Activated CD4-positive, alpha-beta T cell treated with anti-CD3 and anti-CD28 coated beads, Interleukin-2, amount 50 U/mL, for 16 hours (primary cell): Measurements from ENCODE around the gene PGAP6.
"Not testable (repeated sequence)": the region's sequence is repeated elsewhere in the genome, so short reads cannot be mapped to it uniquely, and the experiment has no call there.

Experiments used
- DNase-seq: peaks from one replicate; pipeline ENCODE4 v3.0.0-alpha.2; 2020

PGAP6 gene

DNA sequence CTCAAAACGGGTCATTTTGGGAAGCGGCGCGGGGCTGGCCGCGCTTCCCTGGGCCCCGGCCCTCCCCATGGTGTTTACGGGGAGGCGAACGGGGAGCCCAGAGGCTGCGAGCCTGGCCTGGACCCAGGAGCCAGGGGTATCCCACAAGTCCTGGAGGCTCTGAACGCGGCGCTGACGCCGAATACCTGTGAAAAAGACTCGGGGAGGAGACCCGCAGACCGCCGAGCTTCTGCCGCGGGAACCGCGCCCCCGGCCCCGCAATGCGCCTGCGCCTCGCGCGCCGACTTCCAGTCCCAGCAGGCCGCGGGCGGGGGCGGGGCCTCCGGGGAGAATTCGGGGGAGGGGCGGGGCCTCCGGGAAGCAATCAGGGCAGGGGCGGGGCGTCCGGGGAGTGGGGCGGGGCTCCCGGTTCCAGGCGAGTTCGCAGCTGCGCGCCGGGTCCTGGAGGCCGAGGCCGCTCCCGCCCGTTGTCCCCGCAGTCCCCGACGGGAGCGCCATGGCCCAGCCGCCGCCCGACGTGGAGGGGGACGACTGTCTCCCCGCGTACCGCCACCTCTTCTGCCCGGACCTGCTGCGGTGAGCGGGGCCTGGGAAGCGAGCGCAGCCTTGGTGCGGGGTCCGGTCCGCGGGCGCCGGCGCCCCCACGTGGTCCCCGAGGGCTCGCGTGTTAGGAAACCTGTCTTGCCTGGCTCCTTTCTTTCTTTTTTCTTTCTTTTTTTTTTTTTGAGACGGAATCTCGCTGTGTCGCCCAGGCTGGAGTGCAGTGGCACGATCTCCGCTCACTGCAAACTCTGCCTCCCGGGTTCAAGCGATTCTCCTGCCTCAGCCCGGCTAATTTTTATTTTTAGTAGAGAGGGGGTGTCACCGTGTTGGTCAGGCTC is 19.9 kb upstream of the PGAP6 start, which contains the start of gene DECR2:
DECR2 (plus strand) TSS at position 418 of the 881 bp plus-strand sequence; CDS start at position 497, 79 bp downstream.
- DNase-seq = peak; percentile 96

DNA sequence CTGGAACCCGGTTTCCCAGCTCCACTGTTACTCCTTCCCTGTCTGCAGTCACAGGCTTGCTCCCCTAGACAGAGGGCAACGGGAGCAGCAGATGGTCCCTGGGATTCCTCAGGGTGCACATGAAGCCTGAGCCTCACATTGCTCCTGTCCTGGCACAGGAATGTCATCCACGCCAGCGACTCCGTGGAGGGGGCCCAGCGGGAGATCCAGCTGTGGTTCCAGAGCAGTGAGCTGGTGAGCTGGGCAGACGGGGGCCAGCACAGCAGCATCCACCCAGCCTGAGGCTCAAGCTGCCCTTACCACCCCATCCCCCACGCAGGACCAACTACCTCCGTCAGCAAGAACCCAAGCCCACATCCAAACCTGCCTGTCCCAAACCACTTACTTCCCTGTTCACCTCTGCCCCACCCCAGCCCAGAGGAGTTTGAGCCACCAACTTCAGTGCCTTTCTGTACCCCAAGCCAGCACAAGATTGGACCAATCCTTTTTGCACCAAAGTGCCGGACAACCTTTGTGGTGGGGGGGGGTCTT is 18.3 kb upstream of the PGAP6 start:
- no peak for DNase-seq

DNA sequence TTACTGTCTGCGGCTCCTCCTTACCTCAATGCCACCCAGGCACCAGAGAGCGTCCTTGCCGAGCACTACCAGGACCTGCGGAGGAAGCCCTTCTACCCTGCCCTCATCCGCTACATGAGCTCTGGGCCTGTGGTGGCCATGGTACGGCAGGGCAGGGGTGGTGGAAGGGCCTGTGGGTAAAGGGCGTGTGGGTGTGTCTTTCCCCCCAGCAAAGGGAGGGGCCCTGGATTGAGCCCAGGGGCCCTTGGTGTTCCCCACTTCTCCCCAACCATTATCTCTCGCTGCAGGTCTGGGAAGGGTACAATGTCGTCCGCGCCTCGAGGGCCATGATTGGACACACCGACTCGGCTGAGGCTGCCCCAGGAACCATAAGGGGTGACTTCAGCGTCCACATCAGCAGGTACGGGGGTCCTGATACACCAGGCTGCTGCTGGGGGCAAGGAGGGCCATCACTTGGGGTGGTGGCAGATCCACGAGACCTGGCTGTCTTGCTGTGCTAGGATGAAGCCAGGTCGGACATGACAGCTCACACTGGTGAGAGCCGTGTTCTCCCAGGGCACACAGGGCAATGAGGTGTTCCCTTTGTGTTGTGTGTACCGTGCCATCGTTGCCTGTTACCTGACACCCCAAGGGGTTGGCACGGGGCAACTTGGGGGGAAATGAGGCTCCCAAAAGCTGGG is 17.7 kb upstream of the PGAP6 start:
- DNase-seq = no peak

DNA sequence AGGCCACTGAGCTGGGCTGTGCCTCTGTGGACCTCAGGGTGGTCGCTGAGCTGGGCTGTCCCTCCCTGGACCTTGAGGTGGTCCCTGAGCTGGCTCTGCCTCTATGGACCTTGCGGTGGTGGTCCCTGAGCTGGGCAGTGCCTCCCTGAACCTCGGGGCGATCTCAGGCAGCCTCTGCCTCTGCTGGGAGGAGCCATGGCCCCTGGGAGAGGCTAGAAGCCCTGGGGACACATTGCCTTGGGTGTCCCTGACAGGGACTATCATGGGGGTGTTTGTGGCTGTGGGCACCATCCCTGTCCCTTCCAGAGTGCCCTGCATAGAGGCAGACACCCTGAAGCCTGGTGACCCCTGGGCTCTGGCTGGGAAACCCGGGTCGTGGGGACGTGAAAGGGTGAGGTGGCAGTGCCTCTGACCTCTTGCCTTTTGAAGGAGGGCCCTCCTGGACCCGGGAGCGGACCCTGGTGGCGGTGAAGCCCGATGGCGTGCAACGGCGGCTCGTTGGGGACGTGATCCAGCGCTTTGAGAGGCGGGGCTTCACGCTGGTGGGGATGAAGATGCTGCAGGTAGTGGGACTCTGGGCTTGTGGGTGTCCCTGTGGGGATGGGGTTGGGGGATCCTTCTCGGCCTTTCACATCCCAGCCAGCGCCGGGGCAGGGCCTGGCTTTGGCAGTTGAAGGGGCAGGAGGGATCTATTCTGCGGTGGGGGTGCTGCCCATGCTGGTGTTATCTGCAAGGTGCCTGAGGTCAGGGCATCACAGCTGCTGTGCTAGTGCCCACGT is 17.0 kb upstream of the PGAP6 start:
- no peak for DNase-seq

DNA sequence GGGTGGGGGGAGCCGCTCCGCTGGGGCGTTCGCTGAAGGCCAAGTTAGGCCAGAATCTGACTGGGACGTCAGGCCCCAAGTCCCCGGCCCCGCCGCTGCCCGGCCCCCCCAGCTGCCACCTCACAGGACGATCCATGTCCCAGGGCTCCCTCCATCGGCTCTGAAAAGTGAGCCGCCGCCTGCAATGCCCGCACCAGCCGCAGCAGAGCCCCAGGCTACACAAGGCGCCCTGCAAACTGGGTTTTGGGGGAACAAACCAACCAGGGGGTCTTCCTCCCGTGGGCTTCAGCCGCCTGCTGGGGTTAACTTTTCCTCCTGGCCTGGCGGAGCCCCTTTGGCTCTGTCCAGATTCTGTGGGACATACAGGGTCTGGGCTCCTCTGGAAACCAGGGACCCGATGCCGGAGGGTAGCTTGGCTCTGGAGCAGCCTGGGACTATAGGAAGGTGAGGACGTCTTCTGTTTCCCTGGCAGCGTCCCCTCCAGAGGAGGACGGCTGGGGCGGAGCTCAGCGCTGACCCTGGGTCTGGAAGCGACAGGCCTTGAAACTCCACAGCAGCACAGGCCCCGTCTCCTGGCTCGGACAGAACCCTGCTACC is 16.1 kb upstream of the PGAP6 start:
- DNase-seq = no peak

DNA sequence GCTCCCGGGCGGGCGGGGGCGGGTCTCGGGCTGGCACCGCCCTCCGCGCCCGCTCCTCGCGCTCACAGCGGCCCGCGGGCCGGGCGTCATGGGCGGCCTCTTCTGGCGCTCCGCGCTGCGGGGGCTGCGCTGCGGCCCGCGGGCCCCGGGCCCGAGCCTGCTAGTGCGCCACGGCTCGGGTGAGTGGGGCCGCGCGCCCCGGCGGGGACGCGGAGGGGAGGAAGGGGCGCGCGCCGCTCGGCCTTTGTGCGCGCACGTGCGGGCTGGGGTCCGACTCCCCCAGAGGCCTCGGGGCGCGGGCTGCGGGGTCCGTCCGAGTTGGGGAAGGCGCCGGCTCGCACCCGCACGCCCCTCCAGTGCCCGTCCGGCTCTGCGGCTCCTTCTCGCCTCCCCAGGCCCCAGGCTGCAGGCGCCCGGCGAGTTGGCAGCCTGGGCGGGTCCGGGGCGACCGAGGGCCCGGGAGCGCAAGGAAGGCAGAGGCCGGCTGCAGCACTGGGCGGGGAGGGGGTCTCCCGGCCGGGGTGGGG is 15.4 kb upstream of the PGAP6 start, which contains the start of gene NME4:
NME4 (plus strand) TSS at position 65 of the 527 bp plus-strand sequence; CDS start at position 89, 24 bp downstream.
- no peak for DNase-seq

DNA sequence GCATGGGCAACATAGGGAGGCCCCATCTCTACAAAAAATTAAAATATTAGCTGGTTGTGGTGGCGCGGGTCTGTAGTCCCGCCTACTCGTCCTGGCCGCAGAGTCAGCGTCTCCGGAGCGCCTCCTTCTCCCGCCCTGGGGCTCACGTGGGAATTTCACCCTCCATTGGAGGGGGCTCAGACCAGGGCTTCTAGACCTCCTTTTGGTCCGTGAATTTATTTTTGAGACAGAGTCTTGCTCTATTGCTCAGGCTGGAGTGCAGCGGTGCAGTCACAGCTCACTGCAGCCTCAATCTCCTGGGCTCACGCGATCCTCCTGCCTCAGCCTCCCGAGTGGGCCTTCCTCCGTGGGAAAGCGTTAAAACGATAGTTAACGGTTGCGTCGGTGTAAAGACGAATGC is 14.8 kb upstream of the PGAP6 start:
- no peak for DNase-seq

DNA sequence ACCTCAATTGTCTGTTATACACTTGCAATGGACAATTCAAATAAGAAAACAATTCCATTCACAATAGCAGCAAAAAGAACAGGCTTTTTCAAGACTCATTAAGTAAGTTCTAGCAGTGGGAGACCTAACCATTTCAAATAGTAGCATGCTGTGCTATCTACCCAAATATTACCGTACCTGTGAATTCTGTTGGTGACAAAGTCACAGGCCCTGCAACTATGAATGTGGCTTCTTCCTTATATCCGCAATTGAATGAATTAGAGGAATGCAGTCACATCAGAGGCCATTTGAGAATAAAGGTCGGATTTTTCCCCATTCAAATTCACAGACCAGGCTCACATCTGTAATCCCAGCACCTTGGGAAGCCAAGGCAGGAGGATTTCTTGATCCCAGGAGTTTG is 14.4 kb upstream of the PGAP6 start:
- DNase-seq = no peak

DNA sequence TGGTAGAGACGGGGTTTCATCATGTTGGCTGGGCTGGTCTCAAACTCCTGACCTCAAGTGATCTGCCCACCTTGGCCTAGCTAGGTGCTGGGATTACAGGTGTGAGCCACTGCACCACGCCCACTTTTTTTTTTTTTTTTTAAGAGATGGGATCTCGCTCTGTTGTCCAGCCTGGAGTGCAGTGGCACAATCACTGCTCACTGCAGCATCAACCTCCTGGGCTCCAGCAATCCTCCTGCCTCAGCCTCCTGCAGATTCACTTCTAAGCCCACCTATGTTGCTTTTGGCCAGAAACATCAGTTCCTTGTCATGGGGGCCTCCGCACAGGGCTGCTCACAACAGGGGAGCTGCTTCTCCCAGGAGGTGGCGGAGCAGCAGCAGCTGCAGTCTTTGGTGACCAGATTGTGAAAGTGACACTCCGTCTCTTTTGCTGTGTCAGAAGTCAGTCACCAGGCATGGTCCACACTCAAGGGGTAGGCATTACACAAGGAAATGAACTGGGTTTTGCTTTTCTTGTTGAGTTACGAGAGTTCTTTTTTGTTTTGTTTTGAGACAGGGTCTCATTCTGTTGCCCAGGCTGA is 10.8 kb upstream of the PGAP6 start:
- peak; percentile 34 for DNase-seq

DNA sequence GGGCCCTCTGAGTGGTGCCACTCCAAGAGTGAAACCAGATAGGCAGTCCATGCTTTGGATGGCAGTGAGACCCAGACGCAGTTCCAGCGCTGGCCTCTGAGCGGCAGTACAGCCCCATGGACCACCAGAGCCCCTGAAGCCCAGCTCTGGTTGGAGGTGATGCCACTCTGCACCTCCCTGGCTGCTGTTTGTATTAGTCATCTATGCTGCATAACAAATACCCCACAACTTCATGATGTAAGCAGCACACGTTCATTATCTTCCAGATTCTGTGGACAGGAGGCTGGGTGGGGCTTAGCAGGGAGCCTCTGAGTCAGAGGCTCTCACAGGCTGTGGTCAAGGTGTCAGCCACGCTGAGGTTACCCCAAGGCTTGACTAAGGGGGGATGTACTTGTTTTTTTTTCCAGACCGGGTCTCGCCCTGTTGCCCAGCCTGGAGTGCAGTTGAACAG is 10.1 kb upstream of the PGAP6 start:
- peak; percentile 86 for DNase-seq

DNA sequence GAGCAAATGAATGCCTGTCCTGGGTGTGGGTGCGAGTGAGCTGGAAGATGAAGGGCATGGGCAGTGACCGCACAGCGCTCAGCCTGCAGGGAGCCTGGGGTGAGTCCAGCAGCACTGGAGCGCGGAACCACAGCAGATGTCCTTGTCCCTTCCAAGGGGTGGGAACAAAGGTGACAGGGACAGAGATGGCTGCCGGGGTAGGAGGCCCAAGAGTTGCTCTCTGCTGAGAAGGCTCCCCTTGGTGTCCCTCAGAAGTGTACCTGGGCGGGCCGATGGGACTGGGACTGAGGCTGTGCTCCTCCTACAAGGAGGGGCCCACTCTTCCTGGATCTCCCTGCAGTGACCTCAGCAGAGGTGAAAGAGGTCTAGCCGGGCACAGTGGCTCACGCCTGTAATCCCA is 7.6 kb upstream of the PGAP6 start:
- no peak for DNase-seq

DNA sequence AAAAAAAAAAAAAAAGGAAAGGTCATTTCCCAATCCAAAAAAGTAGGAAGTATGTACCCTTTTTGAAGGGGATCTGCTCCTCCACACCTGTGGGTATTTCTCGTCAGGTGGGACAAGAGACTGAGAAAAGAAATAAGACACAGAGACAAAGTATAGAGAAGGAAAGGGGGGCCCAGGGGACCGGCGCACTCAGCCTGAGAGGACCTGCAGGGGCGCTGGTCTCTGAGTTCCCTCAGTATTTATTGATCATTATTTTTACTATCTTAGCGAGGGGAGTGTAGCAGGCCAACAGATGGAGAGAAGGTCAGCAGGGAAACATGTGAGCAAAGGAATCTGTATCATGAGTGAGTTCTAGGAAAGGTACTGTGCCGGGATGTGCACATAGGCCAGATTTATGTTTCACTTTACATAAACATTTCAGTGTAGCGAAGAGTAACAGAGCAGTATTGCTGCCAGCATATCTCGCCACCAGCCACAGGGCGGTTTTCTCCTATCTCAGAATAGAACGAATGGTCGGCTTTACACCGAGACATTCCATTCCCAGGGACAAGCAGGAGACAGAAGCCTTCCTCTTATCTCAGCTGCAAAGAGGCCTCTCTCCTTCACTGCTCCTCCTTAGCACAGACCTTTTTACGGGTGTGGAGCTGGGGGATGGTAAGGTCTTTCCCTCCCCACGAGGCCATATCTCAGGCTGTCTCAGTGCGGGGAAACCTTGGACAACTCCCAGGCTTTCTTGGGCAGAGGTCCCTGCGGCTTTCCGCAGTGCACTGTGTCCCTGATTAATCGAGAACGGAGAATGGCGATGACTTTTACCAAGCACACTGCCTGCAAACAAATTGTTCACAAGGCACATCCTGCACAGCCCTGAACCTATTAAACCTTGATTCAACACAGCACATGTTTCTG is 6.2 kb upstream of the PGAP6 start:
- not testable (repeated sequence) for DNase-seq

DNA sequence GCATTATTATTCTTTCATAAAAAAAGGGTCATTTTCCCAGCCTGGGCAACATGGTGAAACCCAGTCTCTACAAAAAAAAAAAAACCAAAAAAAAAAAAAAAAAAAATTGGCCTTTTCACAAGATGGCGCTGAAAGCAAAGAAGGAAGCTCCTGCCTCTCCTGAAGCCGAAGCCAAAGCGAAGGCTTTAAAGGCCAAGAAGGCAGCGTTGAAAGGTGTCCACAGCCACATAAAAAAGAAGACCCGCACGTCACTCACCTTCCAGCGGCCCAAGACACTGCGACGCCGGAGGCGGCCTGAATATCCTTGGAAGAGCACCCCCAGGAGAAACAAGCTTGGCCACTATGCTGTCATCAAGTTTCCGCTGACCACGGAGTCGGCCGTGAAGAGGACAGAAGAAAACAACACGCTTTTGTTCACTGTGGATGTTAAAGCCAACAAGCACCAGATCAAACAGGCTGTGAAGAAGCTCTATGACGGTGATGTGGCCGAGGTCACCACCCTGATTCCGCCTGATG is 4.9 kb upstream of the PGAP6 start:
- DNase-seq = no peak

DNA sequence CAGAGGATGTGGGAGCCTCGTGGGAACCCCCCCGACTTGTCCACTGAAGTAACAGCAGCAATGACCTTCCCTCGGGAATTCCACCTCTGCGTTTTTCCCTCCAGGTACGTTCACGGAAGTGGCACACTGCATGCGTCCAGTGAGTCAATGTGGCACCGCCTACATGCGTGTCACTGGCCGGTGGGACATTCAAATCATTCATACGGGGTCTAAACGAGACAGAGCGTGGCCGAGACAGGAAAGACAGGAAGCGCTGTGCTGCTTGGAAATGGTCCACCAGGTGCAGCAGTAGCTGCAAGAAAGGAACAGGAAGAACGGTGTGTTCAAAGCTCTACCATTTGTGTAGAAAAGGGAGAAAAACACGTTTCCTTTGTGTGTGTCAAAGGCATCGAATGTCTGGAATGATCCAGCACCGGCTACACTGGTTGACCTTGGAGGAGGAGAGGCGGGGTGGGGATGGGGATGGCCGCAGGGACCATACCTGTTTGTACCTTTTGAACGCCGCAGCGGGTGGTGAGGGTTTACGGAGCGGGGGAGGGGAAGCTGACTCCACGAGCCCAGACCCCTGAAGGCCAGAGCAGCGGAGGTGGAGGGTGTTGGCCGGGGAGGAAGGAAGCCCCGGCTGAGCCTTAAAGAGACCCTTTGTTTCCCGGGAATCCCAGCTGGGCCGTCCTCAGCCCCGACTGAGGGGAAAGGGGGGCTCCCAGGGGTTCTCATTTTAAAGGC is 1.7 kb upstream of the PGAP6 start:
- DNase-seq = peak; percentile 34

DNA sequence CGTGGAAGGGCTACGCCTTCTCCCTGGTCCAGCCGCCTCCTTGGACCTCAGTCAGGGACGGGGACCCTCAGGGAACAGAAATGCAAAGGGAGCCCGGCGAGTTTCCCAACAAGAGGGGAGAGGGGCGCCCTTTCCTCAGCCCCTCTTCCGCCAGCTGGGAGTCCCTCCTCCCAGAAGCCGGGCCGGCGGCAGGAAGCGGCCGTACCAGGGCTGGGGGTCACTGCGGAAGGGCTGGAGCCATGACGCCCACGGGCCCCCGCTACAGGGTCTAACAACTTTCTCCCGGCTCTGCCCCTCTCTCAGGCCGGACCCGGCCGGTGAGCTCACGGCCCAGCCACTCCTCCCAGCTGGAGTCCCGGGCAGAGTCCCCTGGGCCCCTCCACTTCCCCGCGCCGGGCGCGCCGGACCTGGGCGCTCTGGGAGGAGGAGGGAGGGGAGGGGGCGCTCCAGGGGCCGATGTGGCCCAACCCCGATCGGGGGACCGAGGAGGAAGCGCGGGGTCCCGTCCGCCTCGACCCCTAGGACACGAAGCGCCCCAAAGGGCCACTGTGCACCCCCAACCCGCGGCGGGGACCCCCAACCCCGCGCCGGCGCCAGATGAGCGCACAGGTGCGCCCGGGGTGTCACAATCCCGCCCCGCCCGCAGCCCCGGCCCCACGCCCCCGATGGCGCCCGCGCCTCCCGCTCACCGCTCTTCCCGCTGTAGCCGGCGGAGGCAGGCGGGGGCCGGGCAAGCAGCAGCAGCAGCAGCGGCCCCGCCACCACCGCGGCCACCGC is 578 bp downstream of the PGAP6 start:
- DNase-seq = no peak

DNA sequence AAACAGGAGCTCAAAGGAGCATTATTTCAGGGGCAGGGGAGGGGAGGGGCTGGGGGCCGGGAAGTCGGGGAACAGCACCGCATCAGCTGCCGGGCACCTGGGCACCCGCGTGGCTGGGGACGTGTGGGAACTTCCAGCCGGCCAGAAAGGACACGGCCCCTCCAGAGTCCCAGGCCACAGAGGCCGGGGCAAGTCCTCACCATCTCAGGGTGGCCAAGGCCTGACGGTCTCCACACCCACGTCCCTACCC is 1.1 kb downstream of the PGAP6 start:
- no peak for DNase-seq

DNA sequence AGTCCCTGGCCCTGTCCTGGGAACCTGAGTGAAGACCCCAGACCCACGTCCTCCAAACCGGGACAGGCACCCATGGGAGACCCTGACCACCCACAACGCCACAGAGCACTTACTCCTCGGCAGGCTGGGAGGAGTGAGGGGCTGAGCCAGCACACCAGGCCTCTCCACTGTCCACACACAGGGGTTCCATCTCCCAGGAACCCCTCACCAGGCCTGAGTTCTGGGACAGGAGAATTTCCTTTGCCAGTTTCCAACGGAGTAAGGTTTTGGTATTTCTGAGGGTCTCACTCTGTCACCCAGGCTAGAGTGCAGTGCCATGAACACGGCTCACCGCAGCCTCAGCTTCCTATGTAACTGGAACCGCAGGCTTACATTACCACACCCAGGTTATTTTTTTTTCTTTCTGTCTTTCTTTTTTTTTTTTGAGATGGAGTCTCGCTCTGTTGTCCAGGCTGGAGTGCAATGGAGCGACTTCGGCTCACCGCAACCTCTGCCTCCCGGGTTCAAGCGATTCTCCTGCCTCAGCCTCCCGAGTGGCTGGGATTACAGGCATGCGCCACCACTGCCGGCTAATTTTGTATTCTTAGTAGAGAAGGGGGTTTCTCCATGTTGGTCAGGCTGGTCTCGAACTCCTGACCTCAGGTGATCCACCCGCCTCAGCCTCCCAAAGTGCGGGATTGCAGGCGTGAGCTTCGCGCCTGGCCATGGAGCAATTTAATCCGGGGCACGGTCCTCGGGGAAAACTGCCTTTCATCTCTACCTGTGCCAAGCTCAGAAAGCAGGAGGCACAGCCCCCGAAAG is 1.6 kb downstream of the PGAP6 start:
- DNase-seq = no peak

DNA sequence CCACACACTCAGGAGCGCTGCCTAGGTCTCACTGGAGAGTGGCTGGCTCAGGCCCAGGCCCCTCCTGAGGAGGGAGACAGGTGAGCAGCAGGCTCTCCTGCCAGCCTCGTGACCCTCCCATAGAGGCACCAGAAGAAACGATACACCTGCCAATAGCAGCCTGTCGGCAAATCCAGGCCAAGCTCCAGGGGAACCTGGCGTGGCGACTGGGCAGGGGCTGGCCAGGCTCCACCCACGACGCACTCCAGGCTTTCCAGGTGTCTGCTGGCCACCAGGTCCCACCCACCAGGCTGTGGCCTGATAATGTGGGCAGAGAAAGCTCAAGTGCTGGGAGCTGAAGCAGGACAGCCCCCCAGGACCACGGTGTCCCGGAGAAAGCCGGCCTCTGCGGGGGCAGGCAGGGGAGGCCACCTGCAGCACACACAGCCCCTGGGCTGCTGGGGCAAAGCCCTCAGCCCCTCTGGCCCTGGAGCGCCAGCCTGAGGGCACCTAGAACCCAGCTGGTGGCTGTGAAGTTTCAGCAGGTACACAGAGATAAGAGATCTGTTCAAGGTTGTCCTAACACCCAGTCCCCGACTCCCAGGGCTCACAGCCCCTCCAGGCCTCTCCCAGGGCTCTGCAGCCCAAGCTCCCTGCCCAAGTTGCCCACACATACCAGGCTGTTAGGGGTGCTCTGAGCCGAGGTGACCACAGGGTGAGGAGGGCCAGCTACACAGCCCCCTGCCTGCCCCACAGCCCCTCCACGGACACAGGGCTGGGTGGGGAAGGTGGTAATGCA is 2.4 kb downstream of the PGAP6 start:
- DNase-seq = no peak
